Forelimb muscle (tissue), 1 donor: ENCODE measurements around the gene GIMAP8. TPM values are rescaled to one million over a fixed set of nuclear protein-coding genes. Genes with fewer than 3 reads are reported as not detected.
"Not testable (repeated sequence)": the region's sequence is repeated elsewhere in the genome, so short reads cannot be mapped to it uniquely, and the experiment has no call there.

ENCODE experiments used
- DNase-seq: peaks from one replicate; pipeline ENCODE4 v3.0.0-alpha.2; 2013; ENCODE audit warnings: low read depth
- polyA plus RNA-seq: library from polyadenylated mRNA; unstranded; fragments of 120-200 nt; gene quantifications from one replicate; pipeline ENCODE4 v1.2.1, GENCODE V29; 2013; ENCODE audit not compliant: insufficient read length

The GIMAP8 gene
- polyA plus RNA-seq, 1 donor, result 6.1 TPM

- no peak for DNase-seq
These were observed 14.9 kb upstream of the GIMAP8 start for GRCh38 chr7:150435390-150436073.

DNA sequence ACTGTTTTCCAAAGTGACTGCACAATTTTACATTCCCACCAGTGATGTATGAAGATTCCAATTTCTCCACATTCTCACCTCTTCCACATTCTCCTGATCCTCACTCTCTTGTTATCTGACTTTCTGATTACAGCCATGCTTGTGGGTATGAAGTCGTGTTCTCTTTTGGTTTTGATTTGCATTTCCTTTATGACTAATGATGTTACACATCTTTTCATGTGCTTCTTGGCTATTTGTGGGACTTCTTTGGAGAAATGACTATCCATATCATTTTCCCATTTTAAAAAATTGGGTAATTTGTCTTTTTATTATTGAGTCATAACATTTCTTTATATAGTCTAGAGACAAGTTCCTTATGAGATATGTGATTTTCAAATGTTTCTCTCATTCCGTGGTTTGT lies 10.5 kb upstream of the GIMAP8 start:
- DNase-seq, result no peak

DNA sequence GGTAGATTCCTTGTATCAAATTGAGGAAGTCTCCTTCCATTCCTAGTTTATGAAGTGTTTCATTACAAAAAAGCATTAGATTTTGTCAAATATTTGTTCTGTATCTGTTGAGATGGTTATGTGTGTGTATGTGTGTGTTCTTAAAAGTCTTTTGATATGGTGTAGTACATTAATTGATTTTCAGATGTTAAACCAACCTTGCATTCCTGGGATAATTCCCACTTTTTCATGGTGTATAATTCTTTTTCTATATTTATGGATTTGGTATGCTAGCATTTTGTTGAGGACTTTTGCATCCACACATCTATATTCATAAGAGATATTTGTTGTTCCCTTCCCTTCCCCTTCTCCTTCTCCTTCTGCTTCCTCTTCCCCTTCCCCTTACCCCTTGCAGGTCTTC lies 8.9 kb upstream of the GIMAP8 start:
- no peak for DNase-seq

DNA sequence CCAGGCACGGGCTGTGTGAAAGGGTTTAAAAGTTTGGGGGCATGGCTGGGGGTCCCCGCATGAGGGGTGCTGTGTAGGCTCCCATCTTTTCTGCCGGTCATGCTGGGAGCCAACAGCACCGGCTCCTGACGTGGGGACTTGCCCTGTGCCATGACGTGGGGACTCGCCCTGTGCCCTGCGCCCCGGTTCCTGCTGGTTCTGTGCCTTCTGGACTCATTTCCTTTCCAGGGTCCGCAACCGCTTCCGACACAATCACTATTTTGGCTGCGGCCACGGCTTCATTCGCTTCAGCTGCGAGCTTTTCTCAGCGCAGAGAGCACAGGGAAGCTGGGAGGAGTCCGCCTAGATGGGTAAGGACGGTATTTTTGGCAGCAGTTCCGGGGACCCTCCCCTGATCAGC lies 7.6 kb upstream of the GIMAP8 start:
- DNase-seq, result no peak

DNA sequence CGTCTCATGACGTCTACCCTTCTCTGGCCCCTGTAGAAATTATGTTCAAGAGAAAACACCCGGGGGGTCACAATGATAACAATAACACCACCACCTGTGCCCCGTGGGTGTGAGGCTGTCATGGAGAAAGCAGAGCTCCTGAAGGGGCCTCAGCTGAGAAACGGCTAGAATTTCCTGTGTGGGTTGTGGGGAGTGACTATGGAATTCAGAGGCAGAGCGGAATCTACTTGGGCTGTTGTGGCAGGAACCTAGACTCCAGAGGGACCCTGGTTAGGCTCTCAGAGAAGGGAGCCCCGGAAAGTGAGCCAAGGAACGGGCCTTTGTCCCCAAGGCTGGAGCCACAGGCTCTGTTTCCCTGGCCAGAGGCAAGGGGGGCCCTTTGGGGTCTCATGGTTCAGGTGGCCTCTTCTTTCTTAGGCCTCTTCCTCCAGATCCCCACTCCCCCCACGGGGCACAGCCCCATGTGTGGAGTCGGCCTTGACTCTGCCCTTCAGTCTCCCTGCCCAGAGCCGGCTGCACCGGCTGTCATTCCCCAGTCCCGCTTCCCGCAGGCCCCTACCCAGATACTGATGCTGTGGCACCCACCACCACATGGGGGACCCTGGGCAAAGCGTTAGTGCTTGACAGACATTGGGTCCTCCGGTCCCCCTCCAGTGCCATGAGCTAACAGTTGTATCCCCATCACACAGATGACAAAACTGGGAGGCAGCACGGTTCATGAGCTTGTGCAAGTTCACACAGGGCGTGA lies 6.5 kb upstream of the GIMAP8 start:
- no peak for DNase-seq

- no peak for DNase-seq
These were observed 5.6 kb upstream of the GIMAP8 start for GRCh38 chr7:150444674-150445365.

GRCh38 chr7:150446288-150446938 lies 4.0 kb upstream of the GIMAP8 start:
- DNase-seq, result no peak

- DNase-seq, result no peak
These were observed 2.3 kb upstream of the GIMAP8 start for GRCh38 chr7:150447966-150448788.

DNA sequence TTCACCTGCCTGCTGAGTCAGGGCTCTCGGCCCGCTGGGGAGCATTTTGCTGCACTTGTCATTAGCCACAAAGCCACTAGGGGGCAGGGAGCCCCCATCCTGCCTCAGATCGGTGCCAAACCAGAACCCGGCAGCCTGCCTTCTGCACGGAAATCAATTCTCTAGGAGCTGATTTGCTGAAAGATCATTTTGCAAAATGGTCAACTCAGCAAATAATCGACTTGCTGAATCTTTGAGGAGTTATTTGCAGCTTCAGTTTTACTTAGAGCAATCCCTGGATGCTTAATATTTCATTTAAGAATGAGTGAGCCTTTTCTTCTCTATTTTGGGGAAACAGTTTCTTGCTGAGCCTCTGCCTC lies 1.7 kb upstream of the GIMAP8 start:
- DNase-seq, result no peak

GRCh38 chr7:150449206-150449952 lies 1.1 kb upstream of the GIMAP8 start:
- no peak for DNase-seq

DNA sequence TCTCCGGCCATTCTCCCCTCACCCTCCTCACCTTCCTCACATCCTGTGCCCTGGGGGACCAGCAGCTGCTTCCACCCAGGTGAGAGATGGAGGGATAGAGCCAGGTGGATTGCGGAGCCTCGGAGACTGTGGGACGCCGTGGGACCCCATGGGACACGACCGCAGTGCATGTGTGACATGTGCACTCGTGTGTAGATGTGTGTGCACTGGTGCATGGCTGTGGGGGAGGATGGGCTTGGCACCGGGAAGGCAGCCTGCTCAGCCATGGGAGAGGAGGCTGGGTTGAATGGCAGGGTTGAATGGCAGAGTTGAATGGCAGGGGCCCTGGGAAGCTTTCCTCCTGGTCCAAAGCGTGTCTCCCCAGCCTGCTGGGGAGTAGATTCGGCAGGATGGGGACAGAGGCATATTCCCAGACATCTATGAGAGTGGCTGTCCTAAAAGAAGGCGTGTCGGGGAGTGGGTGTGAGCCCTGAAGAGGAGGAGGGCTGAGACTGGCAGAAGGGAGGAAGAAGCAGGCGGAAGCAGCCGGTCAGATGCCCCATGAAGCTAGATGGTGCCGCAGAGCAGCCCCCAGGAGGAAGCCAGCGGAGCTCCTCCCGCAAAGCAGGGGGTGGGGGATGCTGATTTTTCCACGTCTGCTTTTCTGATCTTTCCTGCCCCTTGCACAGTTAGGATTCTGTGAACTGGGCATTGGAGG lies 815 bp downstream of the GIMAP8 start:
- no peak for DNase-seq

DNA sequence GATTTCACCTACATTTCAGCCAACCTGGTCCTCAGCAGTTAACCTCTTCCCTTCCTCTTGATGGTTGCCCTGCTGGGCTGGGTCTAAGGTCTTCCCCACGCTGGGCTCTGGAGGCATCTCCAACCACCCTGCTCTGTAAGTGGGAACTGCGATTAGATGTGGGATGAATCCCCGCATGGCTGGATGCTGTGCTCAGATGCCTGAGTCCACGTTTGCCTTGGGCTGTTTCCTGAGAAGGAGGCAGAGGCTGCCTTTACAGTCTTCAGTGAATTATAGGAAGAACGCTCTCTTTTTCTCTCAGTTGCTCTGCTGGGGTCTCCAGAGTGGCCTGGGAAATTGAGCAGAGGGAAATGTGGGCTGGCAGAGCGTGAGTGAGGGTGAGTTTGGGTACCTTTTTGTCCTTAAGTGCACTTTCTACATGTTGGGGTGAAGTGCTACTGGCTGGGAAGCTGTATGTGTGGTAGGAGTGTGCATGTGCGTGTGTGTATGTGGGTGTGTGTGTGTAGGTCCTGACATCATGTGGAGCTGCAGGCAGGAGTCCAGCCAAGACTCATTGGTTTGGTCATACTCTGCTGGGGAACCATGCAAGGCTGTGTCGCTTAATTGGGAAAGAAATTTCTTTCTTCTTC lies 1.5 kb downstream of the GIMAP8 start:
- no peak for DNase-seq

- DNase-seq, result no peak
These were observed 2.8 kb downstream of the GIMAP8 start for GRCh38 chr7:150453181-150453580.

GRCh38 chr7:150453892-150454291 lies 3.5 kb downstream of the GIMAP8 start:
- DNase-seq, result no peak

GRCh38 chr7:150457064-150457463 lies 6.6 kb downstream of the GIMAP8 start:
- not testable (repeated sequence) for DNase-seq

GRCh38 chr7:150458235-150458634 lies 7.8 kb downstream of the GIMAP8 start:
- DNase-seq, result no peak

- DNase-seq, result no peak
These were observed 8.3 kb downstream of the GIMAP8 start for GRCh38 chr7:150458756-150459155.

DNA sequence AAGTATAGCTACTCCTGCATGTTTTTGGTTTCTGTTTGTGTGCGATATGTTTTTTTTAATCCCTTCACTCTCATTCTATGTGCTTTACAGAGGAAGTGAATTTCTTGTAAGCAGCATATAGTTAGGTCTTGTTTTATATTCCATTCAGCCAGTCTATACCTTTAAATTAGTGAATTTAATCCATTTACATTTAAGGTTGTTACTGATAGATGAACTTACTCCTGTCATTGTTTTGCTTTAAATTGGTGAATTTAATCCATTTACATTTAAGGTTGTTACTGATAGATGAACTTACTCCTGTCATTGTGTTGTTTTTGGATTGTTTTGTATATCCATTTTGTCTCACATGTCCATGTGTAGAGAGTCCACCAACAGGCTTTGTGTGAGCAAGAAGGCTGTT lies 11.1 kb downstream of the GIMAP8 start:
- DNase-seq, result no peak

DNA sequence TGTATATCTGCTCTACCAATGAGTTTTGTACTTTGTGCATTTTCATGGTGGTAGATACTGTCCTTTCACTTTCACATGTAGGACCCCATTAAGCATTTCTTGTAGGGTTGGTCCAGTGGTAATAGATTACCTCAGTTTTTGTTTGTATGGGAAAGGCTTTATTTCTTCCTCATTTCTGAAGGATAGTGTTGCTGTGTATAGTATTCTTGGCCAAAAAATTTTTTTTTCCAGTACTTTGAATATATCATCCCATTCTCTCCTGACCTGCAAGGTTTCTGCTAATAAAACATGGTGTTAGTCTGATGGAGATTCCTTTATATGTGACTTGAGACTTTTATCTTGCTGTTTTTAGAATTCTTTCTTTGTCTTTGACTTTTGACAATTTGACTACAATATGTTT lies 12.0 kb downstream of the GIMAP8 start:
- DNase-seq, result no peak

- no peak for DNase-seq
These were observed 13.0 kb downstream of the GIMAP8 start for GRCh38 chr7:150463461-150463860.
